ENCODE measurements around the gene HDGFL1.

The HDGFL1 gene

DNA sequence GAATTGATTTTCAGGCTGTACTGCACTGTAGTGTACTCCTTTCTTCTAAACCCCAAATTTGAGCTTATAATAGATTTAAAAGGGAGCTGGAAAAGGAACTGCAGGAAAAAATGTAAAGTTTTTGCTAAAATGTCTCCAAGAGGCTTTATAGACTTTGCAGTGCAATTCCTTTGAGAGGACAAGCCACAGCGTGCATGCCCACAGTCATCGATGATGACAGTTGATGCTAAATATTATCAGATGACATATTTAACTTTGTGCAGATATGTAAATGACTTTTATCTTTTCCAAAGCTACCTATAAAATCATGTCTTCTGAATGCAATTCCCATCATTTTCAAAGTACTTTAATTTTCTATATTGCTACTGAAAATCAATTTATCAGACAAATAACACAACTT lies 24.3 kb upstream of the HDGFL1 start:
- TF ChIP-seq, protein P1, sequence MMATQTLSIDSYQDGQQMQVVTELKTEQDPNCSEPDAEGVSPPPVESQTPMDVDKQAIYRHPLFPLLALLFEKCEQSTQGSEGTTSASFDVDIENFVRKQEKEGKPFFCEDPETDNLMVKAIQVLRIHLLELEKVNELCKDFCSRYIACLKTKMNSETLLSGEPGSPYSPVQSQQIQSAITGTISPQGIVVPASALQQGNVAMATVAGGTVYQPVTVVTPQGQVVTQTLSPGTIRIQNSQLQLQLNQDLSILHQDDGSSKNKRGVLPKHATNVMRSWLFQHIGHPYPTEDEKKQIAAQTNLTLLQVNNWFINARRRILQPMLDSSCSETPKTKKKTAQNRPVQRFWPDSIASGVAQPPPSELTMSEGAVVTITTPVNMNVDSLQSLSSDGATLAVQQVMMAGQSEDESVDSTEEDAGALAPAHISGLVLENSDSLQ (IDR thresholded peaks at IDR 0.05) = no peak
- TF ChIP-seq BHLHE40 (IDR thresholded peaks at IDR 0.05; ENCODE audit: borderline replicate concordance) = no peak
- no peak for TF ChIP-seq SP1 (IDR thresholded peaks at IDR 0.05)
- TF ChIP-seq NFRKB (IDR thresholded peaks at IDR 0.05) = no peak
- no peak for TF ChIP-seq FOXK2 (IDR thresholded peaks at IDR 0.05)
- TF ChIP-seq CTBP1 (IDR thresholded peaks at IDR 0.05; ENCODE audit: borderline replicate concordance) = no peak
- TF ChIP-seq ARNT (IDR thresholded peaks at IDR 0.05) = no peak
- TF ChIP-seq FOXM1 (IDR thresholded peaks at IDR 0.05; ENCODE audit: borderline replicate concordance) = no peak
- no peak for TF ChIP-seq ZNF384 (IDR thresholded peaks at IDR 0.05)
- TF ChIP-seq L3MBTL2 (conservative IDR thresholded peaks at IDR 0.05) = no peak
- no peak for TF ChIP-seq SUZ12 (IDR thresholded peaks at IDR 0.05)
- no peak for TF ChIP-seq HDGF (IDR thresholded peaks at IDR 0.05; ENCODE audit: borderline replicate concordance)
- no peak for TF ChIP-seq ELF4 (IDR thresholded peaks at IDR 0.05)
- TF ChIP-seq FOXA1 (IDR thresholded peaks at IDR 0.05) = no peak
- no peak for TF ChIP-seq TARDBP (IDR thresholded peaks at IDR 0.05)
- no peak for TF ChIP-seq LEF1 (IDR thresholded peaks at IDR 0.05; ENCODE audit: borderline replicate concordance)
- ChIA-PET CTCF (interaction anchor here (0.5 kb wide), 1 partner anchor 25 kb away, joined by 7 read pairs; no protein-coding TSS in a partner anchor), POLR2A (no interaction called here)
- no peak for DNase-seq (ENCODE audit: extremely low spot score)

DNA sequence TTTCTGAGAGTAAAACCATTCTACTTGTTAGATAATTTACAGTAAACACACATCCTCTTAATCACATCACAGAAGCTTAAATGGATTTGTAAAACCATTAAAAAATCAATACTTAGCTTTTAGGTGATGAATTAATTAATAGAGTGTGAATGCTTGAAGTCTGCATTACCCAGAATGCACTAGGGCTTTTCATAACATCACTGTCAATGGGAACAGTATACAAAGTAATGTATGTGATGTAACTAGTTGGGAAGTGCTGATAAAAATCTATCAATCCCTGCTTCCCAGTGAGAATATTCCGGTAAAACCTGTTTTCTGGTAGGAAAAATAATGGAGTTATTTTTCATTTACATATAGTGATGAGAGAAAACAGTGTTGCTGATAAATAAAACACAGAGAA lies 23.1 kb upstream of the HDGFL1 start:
- CTCF ChIA-PET = no interaction called here
- no peak for DNase-seq (ENCODE audit: extremely low spot score)
- no peak for TF ChIP-seq ARNT (IDR thresholded peaks at IDR 0.05)
- no peak for TF ChIP-seq FOXK2 (IDR thresholded peaks at IDR 0.05)
- no peak for TF ChIP-seq ELF4 (IDR thresholded peaks at IDR 0.05)
- TF ChIP-seq BHLHE40 (IDR thresholded peaks at IDR 0.05; ENCODE audit: borderline replicate concordance) = no peak
- no peak for TF ChIP-seq ZNF384 (IDR thresholded peaks at IDR 0.05)
- no peak for TF ChIP-seq SP1 (IDR thresholded peaks at IDR 0.05)
- no peak for TF ChIP-seq L3MBTL2 (conservative IDR thresholded peaks at IDR 0.05)
- TF ChIP-seq LEF1 (IDR thresholded peaks at IDR 0.05; ENCODE audit: borderline replicate concordance) = no peak
- no peak for TF ChIP-seq CTBP1 (IDR thresholded peaks at IDR 0.05; ENCODE audit: borderline replicate concordance)
- TF ChIP-seq HDGF (IDR thresholded peaks at IDR 0.05; ENCODE audit: borderline replicate concordance) = no peak
- no peak for TF ChIP-seq SUZ12 (IDR thresholded peaks at IDR 0.05)
- TF ChIP-seq NFRKB (IDR thresholded peaks at IDR 0.05) = no peak
- POLR2A ChIA-PET = no interaction called here

- DNase-seq (ENCODE audit: extremely low spot score) = no peak
- TF ChIP-seq L3MBTL2 (conservative IDR thresholded peaks at IDR 0.05) (no peak), FOXK2 (IDR thresholded peaks at IDR 0.05) (no peak), SP1 (IDR thresholded peaks at IDR 0.05) (no peak), SUZ12 (IDR thresholded peaks at IDR 0.05) (no peak), ELF4 (IDR thresholded peaks at IDR 0.05) (no peak), CTBP1 (IDR thresholded peaks at IDR 0.05; ENCODE audit: borderline replicate concordance) (no peak), NFRKB (IDR thresholded peaks at IDR 0.05) (no peak), FOXM1 (IDR thresholded peaks at IDR 0.05; ENCODE audit: borderline replicate concordance) (no peak), BHLHE40 (IDR thresholded peaks at IDR 0.05; ENCODE audit: borderline replicate concordance) (no peak), ZNF384 (IDR thresholded peaks at IDR 0.05) (no peak)
- TF ChIP-seq, protein P1 (IDR thresholded peaks at IDR 0.05) = no peak
- CTCF ChIA-PET = no interaction called here
- POLR2A ChIA-PET = no interaction called here
Measured at GRCh38 chr6:22550971-22551670, 18.2 kb upstream of the HDGFL1 start.

DNA sequence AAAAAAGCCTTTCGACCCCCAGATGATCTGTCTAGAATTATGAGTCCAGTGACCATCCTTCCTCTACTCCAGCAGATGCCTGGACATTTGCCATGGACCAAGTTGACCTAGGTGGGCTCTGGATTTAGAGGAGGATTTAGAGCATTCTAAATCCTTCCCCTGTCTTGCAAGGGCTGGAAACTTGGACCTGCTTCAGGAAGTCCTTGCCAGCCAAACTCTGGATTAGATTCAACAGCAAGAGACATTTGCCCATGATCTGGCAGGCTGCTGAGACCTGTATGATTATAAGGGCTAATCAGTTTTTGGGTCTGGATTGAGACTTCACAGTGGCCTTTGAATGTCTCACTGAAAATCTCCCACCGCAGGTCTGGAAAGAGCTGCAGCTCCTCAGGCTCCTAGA lies 13.1 kb upstream of the HDGFL1 start:
- ChIA-PET CTCF (no interaction called here), POLR2A (no interaction called here)
- TF ChIP-seq TARDBP (IDR thresholded peaks at IDR 0.05) (no peak), CTBP1 (IDR thresholded peaks at IDR 0.05; ENCODE audit: borderline replicate concordance) (no peak), FOXM1 (IDR thresholded peaks at IDR 0.05; ENCODE audit: borderline replicate concordance) (no peak), ARNT (IDR thresholded peaks at IDR 0.05) (no peak), NFRKB (IDR thresholded peaks at IDR 0.05) (no peak), FOXA1 (IDR thresholded peaks at IDR 0.05) (no peak), SUZ12 (IDR thresholded peaks at IDR 0.05) (no peak), L3MBTL2 (conservative IDR thresholded peaks at IDR 0.05) (no peak), SP1 (IDR thresholded peaks at IDR 0.05) (no peak), HDGF (IDR thresholded peaks at IDR 0.05; ENCODE audit: borderline replicate concordance) (no peak), ELF4 (IDR thresholded peaks at IDR 0.05) (no peak), FOXK2 (IDR thresholded peaks at IDR 0.05) (no peak), LEF1 (IDR thresholded peaks at IDR 0.05; ENCODE audit: borderline replicate concordance) (no peak), ZNF384 (IDR thresholded peaks at IDR 0.05) (no peak), BHLHE40 (IDR thresholded peaks at IDR 0.05; ENCODE audit: borderline replicate concordance) (no peak)
- TF ChIP-seq, protein P1 (IDR thresholded peaks at IDR 0.05) = no peak

DNA sequence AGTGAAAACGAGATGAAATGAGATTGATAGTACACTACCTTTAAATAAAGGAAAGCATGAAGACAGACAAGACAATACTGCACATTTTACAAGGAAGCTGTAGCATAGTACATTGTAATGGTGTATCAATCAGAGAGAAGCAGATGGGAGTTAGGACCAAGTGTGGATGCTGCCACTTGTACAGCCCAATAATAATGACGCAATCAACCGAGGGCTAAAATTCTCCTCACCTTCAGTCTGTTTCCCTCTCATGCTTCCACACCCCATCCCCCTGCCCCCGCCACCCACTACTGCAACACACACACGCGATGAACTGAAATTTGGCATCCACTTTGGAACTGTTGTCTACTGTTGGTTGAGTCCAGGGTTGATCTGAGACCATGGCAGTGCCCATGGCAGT lies 12.4 kb upstream of the HDGFL1 start:
- POLR2A ChIA-PET = no interaction called here
- no peak for DNase-seq (ENCODE audit: extremely low spot score)
- TF ChIP-seq FOXK2 (IDR thresholded peaks at IDR 0.05) (no peak), NFRKB (IDR thresholded peaks at IDR 0.05) (no peak), ZNF384 (IDR thresholded peaks at IDR 0.05) (no peak), TARDBP (IDR thresholded peaks at IDR 0.05) (no peak)
- CTCF ChIA-PET = no interaction called here

More for the DNA sequence above, 13.1 kb upstream of the HDGFL1 start:
- no peak for DNase-seq (ENCODE audit: extremely low spot score)

GRCh38 chr6:22558288-22558882 lies 11.0 kb upstream of the HDGFL1 start:
- TF ChIP-seq ZNF384 (IDR thresholded peaks at IDR 0.05) (no peak), SP1 (IDR thresholded peaks at IDR 0.05) (no peak), ARNT (IDR thresholded peaks at IDR 0.05) (no peak), FOXK2 (IDR thresholded peaks at IDR 0.05) (no peak), HDGF (IDR thresholded peaks at IDR 0.05; ENCODE audit: borderline replicate concordance) (no peak), BHLHE40 (IDR thresholded peaks at IDR 0.05; ENCODE audit: borderline replicate concordance) (no peak), ELF4 (IDR thresholded peaks at IDR 0.05) (no peak)
- DNase-seq (ENCODE audit: extremely low spot score) = no peak
- ChIA-PET CTCF (no interaction called here), POLR2A (no interaction called here)

Measured in HEK293T (cell line).